ENCODE results near the gene TRPM2.
"Not testable (repeated sequence)": the region's sequence is repeated elsewhere in the genome, so short reads cannot be mapped to it uniquely, and the experiment has no call there.

Gene TRPM2

DNA sequence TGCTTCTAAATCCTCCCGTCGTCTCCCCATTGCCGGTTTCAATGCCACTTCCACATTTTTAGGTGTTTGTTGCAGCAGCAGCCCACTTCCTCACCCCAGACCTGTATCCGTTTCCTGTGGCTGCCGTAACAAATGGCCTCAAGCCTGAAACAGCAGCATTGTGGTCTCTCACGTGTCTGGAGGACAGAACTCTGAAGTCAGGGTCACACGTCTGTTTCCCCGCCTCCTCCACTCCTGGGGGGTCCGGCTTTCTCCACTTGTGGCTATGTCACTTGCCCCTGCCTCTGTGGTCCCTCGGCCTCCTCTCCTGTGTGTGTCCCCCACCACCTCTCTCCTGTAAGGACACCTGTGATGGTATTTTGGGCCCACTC is 21.8 kb downstream of the TRPM2 start:
- no peak for DNase-seq (ENCODE audit: low spot score)

- no peak for DNase-seq (ENCODE audit: low spot score)
Measured at GRCh38 chr21:44375761-44376241, 22.4 kb downstream of the TRPM2 start.

- DNase-seq (ENCODE audit: low spot score) = no peak
Measured at GRCh38 chr21:44376606-44377005, 23.2 kb downstream of the TRPM2 start.

DNA sequence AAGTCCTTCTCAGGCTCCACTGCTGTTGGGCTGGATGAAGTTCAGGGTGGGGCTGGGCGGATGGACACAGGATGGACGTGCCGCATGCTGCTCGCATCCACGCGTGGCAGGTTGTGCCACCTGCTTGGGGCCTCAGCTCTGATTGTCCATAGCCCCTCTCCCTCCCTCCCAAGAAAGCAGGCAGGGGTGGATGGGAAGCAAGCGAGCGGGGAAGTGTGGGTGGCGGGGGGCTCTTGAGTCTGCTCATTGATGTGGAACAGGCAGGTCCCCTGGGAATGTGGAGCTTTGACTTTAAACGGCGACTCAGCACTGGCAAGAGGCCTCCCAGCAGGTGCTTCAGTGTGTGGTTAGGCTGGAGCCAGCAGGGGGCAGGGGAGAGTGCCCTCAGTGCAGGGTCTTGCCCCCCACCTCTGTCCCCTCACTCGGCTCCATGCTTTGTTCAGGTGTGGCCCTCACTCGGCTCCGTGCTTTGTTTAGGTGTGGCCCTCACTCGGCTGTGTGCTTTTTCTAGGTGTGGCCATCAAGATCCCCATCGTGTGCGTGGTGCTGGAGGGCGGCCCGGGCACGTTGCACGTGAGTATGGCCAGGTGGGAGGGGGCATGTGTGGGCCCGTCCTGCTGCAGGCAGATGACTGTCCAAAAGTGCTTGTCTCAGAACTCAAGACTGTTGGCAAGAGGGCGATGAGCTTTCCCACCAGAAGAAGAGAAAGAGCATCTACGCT is 23.9 kb downstream of the TRPM2 start:
- no peak for DNase-seq (ENCODE audit: low spot score)

DNA sequence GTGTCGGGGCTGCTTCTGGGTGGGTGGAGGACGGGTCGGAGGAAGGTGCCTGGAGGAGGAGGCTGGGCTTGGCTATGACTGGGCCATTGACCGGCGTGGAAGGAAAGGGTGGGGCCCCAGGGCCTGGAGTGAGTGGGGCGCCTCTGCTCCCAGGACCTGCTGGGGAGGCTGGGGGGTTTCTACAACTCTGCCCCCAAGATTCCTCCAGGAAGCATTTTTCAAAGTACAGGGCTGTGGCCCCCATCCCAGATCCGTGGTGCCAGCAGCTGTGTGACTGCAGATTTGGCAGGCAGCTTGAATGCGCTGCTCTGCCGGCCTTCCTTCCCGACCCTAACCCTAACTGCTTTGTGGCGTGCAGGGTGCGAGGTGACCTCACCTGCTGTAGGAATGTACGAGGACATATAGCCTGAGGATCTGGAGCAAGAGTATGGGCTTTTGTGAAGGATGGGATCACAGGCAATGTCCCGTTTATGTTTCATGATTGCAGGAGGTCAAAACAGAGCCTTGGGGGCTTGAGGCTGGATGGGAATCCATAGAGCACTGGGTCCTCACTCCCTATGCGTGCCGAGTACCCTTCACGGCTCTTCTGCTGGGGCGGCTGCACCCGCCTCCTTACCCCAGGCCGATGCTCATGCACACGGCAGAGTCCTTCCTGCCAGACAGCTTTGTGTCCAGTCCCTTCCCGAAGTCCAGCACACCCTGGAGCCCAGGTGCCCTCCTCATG is 24.7 kb downstream of the TRPM2 start:
- no peak for DNase-seq (ENCODE audit: low spot score)

- DNase-seq (ENCODE audit: low spot score) = no peak
Measured at GRCh38 chr21:44378646-44379514, 25.5 kb downstream of the TRPM2 start.

GRCh38 chr21:44379515-44379848 is 26.1 kb downstream of the TRPM2 start:
- DNase-seq (ENCODE audit: low spot score) = no peak

GRCh38 chr21:44379991-44380865 is 26.8 kb downstream of the TRPM2 start:
- DNase-seq (ENCODE audit: low spot score) = no peak

- no peak for DNase-seq (ENCODE audit: low spot score)
Measured at GRCh38 chr21:44380876-44381275, 27.5 kb downstream of the TRPM2 start.

DNA sequence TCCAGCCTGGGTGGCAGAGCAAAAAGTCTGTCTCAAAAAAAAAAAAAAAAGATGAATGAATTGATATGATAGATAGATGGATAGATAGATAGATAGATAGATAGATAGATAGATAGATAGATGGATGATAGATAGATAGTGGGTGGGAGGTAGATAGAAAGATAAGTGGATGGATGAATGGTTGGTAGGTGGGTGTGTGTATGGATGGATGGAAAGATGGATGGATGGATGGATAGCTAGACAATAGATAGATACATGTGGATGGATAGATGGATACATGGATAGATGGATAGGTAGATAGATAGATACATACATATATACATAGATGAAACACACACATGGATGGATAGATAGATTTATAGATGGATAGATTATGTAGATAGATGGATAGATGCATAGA is 28.5 kb downstream of the TRPM2 start:
- no peak for DNase-seq (ENCODE audit: low spot score)

DNA sequence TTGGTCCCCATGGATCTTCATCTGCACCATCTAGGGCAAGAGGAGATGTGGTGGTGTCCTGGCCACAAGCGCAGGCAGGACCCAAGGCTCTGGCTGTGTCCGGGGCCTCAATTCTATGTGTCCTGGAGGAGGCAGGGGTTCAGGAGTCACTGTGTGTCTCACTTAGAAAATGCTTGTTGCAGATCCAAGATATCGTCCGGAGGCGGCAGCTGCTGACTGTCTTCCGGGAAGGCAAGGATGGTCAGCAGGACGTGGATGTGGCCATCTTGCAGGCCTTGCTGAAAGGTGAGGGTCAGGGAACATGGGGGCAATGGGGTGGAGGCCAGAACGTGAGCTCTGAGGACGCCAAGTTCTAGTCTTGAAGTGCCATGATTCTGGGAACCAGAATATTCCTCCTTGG is 29.1 kb downstream of the TRPM2 start:
- no peak for DNase-seq (ENCODE audit: low spot score)

DNA sequence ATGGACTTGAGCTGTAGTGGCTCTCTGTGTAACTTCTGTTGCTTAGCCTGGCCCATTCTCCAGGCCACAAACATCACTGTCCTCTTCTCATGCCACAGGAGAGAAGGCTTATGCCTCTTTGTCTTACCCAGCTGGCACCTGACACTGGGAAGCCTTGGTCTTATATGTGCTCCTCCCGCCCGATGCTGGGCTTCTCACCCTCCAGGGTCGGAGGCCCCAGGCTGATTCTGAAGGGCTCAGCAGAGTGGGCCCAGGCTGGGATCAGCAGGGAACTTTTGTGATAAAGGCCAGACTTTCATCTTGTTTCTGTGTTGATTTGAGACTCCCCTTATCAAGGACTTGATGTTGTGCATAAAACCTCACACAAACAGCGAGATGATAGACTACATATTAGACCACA is 29.8 kb downstream of the TRPM2 start:
- no peak for DNase-seq (ENCODE audit: low spot score)

GRCh38 chr21:44384968-44385367 is 31.5 kb downstream of the TRPM2 start:
- no peak for DNase-seq (ENCODE audit: low spot score)

DNA sequence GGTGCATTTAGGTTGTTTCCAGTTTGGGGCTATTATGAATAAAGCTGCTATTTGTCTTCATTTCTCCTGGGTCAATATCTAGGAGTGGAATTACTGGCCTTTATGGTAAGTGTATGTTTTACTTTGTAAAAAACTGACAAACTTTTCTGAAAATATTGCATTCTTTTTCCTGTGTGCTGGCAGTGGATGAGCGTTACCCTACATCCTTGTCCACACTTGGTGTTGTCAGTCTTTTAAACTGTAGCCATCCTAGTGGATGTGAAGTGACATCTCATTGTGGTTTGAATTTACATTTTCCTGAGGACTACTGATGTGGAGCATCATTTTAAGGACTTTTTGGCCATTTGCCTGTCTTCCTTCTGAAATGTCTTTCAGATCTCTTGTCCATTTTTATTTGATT is 35.9 kb downstream of the TRPM2 start:
- DNase-seq (ENCODE audit: low spot score) = no peak

DNA sequence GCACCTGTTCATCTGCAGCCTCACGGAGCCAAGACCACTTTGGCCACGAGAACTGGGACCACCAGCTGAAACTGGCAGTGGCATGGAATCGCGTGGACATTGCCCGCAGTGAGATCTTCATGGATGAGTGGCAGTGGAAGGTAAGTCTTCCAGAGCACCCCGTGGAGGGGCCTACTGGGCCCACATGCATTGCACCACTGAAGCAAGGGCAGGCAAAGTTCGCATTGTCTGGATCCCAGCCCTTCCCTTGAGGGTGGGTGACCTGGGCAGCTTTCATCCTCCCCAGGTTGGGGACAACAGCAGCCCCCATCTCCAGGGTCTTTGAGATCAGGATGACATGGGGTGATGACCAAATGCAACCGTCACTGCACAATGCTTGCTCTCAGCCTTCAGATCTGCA is 37.5 kb downstream of the TRPM2 start:
- no peak for DNase-seq (ENCODE audit: low spot score)

DNA sequence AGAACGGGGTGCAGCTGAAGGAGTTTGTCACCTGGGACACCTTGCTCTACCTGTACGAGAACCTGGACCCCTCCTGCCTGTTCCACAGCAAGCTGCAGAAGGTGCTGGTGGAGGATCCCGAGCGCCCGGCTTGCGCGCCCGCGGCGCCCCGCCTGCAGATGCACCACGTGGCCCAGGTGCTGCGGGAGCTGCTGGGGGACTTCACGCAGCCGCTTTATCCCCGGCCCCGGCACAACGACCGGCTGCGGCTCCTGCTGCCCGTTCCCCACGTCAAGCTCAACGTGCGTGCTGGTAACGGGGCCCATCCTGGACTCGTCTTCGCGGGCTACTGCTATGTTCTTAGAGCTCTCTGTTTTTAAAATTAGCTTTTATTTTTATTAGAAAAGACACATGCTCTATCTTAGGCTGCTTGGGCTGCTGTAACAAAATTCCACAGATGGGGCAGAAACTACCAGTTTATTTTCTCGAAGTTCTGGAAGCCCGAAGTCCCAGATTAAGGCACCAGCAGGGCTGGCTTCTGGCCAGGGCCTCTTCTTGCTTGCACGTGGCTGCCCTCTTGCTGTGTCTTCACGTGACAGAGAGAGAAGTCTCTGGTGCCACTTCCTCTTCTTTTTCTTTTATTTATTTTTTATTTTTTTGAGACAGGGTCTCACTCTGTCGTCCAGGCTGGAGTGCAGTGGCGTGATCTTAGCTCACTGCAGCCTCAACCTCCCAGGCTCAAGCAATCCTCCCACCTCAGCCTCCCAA is 38.1 kb downstream of the TRPM2 start:
- no peak for DNase-seq (ENCODE audit: low spot score)

DNA sequence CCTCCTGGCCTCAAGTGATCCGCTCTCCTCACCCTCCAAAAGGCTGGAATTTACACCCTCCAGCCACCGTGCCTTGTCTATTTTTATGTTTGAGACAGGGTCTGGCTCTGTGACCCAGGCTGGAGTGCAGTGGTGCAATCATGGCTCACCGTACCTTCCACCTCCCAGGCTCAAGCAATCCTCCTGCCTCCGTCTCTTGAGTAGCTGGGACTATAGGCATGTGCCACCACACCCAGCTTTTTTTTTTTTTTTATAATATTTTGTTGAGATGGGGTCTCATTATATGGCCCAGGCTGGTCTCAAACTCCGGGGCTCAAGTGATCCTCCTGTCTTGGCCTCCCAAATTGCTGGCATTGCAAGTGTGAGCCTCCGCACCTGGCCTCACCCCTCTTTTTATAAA is 38.8 kb downstream of the TRPM2 start:
- no peak for DNase-seq (ENCODE audit: low spot score)

GRCh38 chr21:44392916-44393315 is 39.5 kb downstream of the TRPM2 start:
- DNase-seq (ENCODE audit: low spot score) = no peak

DNA sequence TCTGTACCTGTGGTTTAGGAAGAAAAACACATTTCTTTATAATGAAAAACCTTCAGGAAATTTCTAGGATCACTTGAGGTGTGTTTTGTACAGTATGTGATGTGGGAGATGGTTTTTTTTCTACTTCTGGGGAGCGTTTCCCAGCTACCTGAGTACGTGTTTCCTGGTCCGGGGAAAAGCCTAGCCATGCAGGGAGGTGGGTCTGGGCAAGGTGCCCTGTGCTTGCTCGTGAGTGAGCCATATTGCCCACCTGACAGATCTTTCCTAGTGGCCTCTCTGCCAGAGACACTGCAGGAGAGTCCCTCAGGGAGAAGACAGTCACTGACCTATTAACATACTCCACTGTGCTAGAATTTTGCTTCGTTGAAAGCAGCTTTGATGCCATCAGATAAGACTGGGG is 41.3 kb downstream of the TRPM2 start:
- no peak for DNase-seq (ENCODE audit: low spot score)

- DNase-seq (ENCODE audit: low spot score) = no peak
Measured at GRCh38 chr21:44395260-44395659, 41.8 kb downstream of the TRPM2 start.

DNA sequence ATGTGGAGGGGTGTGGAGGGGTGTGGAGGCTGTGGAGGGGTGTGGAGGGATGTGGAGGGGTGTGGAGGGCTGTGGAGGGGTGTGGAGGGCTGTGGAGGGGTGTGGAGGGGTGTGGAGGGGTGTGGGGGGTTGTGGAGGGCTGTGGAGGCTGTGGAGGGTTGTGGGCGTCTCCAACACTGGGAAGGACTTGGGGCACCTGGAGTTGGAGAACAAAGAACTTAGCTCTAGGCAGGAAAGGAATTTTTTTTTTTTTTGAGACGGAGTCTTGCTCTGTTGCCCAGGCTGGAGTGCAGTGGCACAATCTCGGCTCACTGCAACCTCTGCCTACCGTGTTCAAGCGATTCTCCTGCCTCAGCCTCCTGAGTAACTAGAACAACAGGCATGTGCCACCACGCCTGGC is 43.4 kb downstream of the TRPM2 start:
- DNase-seq (ENCODE audit: low spot score) = not testable (repeated sequence)
